GM23248 (cell line): ENCODE measurements around the gene MACROH2A2.

Source experiments
- EZH2 ChIP-seq: fragments of 200-600 bp; sonication (generic); IDR thresholded peaks from 2 replicates; pipeline ENCODE4 v1.6.1; 2018; ENCODE audit warnings: antibody characterized with exemption, mild to moderate bottlenecking; ENCODE audit not compliant: insufficient read depth, poor library complexity, severe bottlenecking
- EZH2phosphoT487 ChIP-seq: fragments of 200-600 bp; sonication (generic); IDR thresholded peaks from 2 replicates; pipeline ENCODE4 v1.6.1; 2018; ENCODE audit warnings: antibody characterized with exemption, moderate library complexity, mild to moderate bottlenecking, low read depth; ENCODE audit not compliant: insufficient read depth

GRCh38 chr10:70035531-70035930 lies 17.1 kb upstream of the MACROH2A2 start:
- no peak for TF ChIP-seq EZH2
- TF ChIP-seq EZH2phosphoT487, result no peak
